Activated naive CD4-positive, alpha-beta T cell treated with anti-CD3 and anti-CD28 coated beads, Interleukin-2, amount 10 ng/mL, durations not matched to agents 7 days and 5 days (primary cell): ENCODE measurements around the gene XRN2.
"Not testable (repeated sequence)": the region's sequence is repeated elsewhere in the genome, so short reads cannot be mapped to it uniquely, and the experiment has no call there.

Experiments used
- CTCF ChIA-PET: fragments of 350-600 bp; sonication (Branson Sonifier 250); formaldehyde crosslinking; loops from one replicate; lab custom pipeline; 2021; ENCODE audit warnings: antibody characterized with exemption; lab: Charles Lee
- DNase-seq: peaks from one replicate; pipeline ENCODE4 v3.0.0-alpha.2; 2020
- H3K27ac Mint-ChIP-seq: one replicate; pipeline ENCODE4 v1.8.0; 2021; ENCODE audit warnings: mild to moderate bottlenecking, moderate library complexity, mixed read lengths
- H3K27me3 Mint-ChIP-seq: one replicate; pipeline ENCODE4 v1.8.0; 2021; ENCODE audit warnings: mild to moderate bottlenecking, mixed read lengths
- H3K36me3 Mint-ChIP-seq: one replicate; pipeline ENCODE4 v1.8.0; 2021; ENCODE audit warnings: mixed read lengths
- H3K4me1 Mint-ChIP-seq: one replicate; pipeline ENCODE4 v1.8.0; 2021; ENCODE audit warnings: mixed read lengths
- H3K4me3 Mint-ChIP-seq: one replicate; pipeline ENCODE4 v1.8.0; 2021; ENCODE audit warnings: mild to moderate bottlenecking, moderate library complexity, mixed read lengths
- H3K9me3 Mint-ChIP-seq: one replicate; pipeline ENCODE4 v1.8.0; 2021; ENCODE audit warnings: mixed read lengths

The XRN2 gene

DNA sequence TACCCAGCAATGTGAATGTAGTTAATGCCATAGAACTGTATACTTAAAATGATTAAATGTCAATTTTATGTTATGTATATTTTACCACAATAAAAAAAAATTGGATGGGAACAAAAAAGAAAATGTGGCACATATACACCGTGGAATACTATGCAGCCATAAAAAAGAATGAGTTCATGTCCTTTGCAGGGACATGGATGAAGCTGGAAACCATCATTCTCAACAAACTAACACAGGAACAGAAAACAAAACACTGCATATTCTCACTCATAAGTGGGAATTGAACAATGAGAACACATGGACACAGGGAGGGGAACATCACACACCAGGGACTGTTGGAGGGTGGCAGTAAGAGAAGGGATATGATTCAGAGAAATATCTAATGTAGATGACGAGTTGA is 116.0 kb downstream of the XRN2 start:
- peaks cover 51% of the 10 kb centered on the region for H3K9me3 Mint-ChIP-seq
- H3K4me3 Mint-ChIP-seq = not testable (repeated sequence)

GRCh38 chr20:21421601-21422236 is 118.6 kb downstream of the XRN2 start:
- H3K4me1 Mint-ChIP-seq = no peaks in the 10 kb centered on the region
- peaks cover 43% of the 10 kb centered on the region for H3K9me3 Mint-ChIP-seq
- CTCF ChIA-PET = no interaction called here
- H3K27me3 Mint-ChIP-seq = peaks cover 31% of the 10 kb centered on the region
- H3K27ac Mint-ChIP-seq = no peak overlapping the region
- H3K4me3 Mint-ChIP-seq = no peak overlapping the region
- no peak for DNase-seq
- peaks cover 10% of the 10 kb centered on the region for H3K36me3 Mint-ChIP-seq

More for the DNA sequence above, 116.0 kb downstream of the XRN2 start:
- H3K27ac Mint-ChIP-seq, DNase-seq, CTCF ChIA-PET: not testable (repeated sequence)
- Mint-ChIP-seq H3K27me3 (peaks cover 45% of the 10 kb centered on the region), H3K36me3 (peaks cover 25% of the 10 kb centered on the region), H3K4me1 (peaks cover 16% of the 10 kb centered on the region)

GRCh38 chr20:21423712-21424111 is 120.6 kb downstream of the XRN2 start:
- Mint-ChIP-seq H3K27me3 (peaks cover 16% of the 10 kb centered on the region), H3K9me3 (peaks cover 29% of the 10 kb centered on the region)
- H3K4me3 Mint-ChIP-seq, CTCF ChIA-PET, DNase-seq, H3K4me1 Mint-ChIP-seq, H3K27ac Mint-ChIP-seq, H3K36me3 Mint-ChIP-seq: not testable (repeated sequence)

GRCh38 chr20:21424846-21425245 is 121.7 kb downstream of the XRN2 start:
- Mint-ChIP-seq H3K4me3 (no peak overlapping the region), H3K36me3 (peaks cover 5% of the 10 kb centered on the region), H3K27me3 (peaks cover 18% of the 10 kb centered on the region), H3K4me1 (no peaks in the 10 kb centered on the region), H3K9me3 (peaks cover 29% of the 10 kb centered on the region), H3K27ac (no peak overlapping the region)
- CTCF ChIA-PET = no interaction called here
- no peak for DNase-seq

GRCh38 chr20:21430020-21430419 is 126.9 kb downstream of the XRN2 start:
- Mint-ChIP-seq H3K36me3 (no peaks in the 10 kb centered on the region), H3K27me3 (peaks cover 18% of the 10 kb centered on the region), H3K4me3 (no peak overlapping the region), H3K4me1 (no peaks in the 10 kb centered on the region), H3K9me3 (peaks cover 7% of the 10 kb centered on the region), H3K27ac (no peak overlapping the region)
- no peak for DNase-seq
- CTCF ChIA-PET = no interaction called here

DNA sequence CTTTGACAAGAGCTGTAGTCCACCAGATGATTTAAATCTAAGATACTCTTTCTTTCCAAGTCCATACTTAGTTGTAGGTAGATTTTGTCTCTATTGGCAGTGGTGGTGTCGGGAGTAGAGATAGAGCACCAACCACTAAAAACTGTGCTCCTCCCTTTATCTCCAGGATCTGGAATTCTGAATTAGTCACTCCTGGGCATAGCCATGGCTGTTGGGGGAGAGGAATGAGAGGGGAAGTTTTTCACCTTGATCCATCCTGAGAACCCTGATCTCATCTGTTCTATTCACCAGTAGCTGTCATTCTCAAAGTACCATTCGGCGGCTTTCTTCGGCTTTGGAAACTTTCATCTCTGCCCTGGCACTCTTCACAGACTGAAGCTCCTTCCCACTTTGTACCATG is 129.8 kb downstream of the XRN2 start:
- no peak overlapping the region for H3K27ac Mint-ChIP-seq
- no peak overlapping the region for H3K4me3 Mint-ChIP-seq
- DNase-seq = no peak
- H3K36me3 Mint-ChIP-seq = no peaks in the 10 kb centered on the region
- H3K4me1 Mint-ChIP-seq = no peaks in the 10 kb centered on the region
- peaks cover 22% of the 10 kb centered on the region for H3K27me3 Mint-ChIP-seq
- CTCF ChIA-PET = interaction anchor here (1.0 kb wide), 1 partner anchor 197 kb away, joined by 4 read pairs; no protein-coding TSS in a partner anchor
- H3K9me3 Mint-ChIP-seq = no peaks in the 10 kb centered on the region

- Mint-ChIP-seq H3K4me3 (no peak overlapping the region), H3K36me3 (no peaks in the 10 kb centered on the region), H3K27me3 (peaks cover 22% of the 10 kb centered on the region), H3K9me3 (no peaks in the 10 kb centered on the region), H3K4me1 (no peaks in the 10 kb centered on the region), H3K27ac (no peak overlapping the region)
- DNase-seq = no peak
- CTCF ChIA-PET = interaction anchor here (1.0 kb wide), 1 partner anchor 197 kb away, joined by 4 read pairs; no protein-coding TSS in a partner anchor
Measured at GRCh38 chr20:21433329-21433890, 130.3 kb downstream of the XRN2 start.

DNA sequence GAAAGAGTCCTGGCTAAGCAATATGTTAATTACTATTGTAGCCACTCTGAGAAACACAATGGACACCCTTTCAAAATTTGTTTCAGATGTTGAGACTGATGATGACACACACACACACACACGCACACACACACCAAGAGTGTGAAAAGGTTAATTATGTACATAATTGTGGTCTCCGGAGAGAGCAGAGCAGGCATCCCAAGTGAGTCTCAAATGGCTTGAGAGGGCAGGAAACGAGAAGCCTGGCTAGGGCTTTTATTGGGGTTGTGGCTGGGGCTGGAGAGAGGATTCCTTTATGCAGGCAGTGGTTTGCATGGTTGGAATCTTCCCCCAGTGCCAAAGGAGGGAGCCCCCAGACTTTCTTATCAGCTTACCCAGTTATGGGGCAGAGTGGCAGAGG is 132.4 kb downstream of the XRN2 start:
- CTCF ChIA-PET = no interaction called here
- no peak overlapping the region for H3K27ac Mint-ChIP-seq
- H3K4me1 Mint-ChIP-seq = no peaks in the 10 kb centered on the region
- peaks cover 27% of the 10 kb centered on the region for H3K27me3 Mint-ChIP-seq
- H3K4me3 Mint-ChIP-seq = no peak overlapping the region
- no peak for DNase-seq
- H3K36me3 Mint-ChIP-seq = no peaks in the 10 kb centered on the region
- no peaks in the 10 kb centered on the region for H3K9me3 Mint-ChIP-seq

GRCh38 chr20:21436205-21436604 is 133.1 kb downstream of the XRN2 start:
- DNase-seq = no peak
- Mint-ChIP-seq H3K36me3 (no peaks in the 10 kb centered on the region), H3K4me3 (no peak overlapping the region), H3K9me3 (no peaks in the 10 kb centered on the region), H3K27me3 (peaks cover 27% of the 10 kb centered on the region), H3K4me1 (no peaks in the 10 kb centered on the region), H3K27ac (no peak overlapping the region)
- CTCF ChIA-PET = interaction anchor here (0.7 kb wide), 1 partner anchor 1021 kb away, joined by 3 read pairs; no protein-coding TSS in a partner anchor

GRCh38 chr20:21437248-21437647 is 134.1 kb downstream of the XRN2 start:
- H3K4me3 Mint-ChIP-seq = no peak overlapping the region
- H3K27me3 Mint-ChIP-seq = peaks cover 34% of the 10 kb centered on the region
- no peaks in the 10 kb centered on the region for H3K4me1 Mint-ChIP-seq
- no peak overlapping the region for H3K27ac Mint-ChIP-seq
- DNase-seq = no peak
- H3K9me3 Mint-ChIP-seq = no peaks in the 10 kb centered on the region
- CTCF ChIA-PET = no interaction called here
- H3K36me3 Mint-ChIP-seq = no peaks in the 10 kb centered on the region

DNA sequence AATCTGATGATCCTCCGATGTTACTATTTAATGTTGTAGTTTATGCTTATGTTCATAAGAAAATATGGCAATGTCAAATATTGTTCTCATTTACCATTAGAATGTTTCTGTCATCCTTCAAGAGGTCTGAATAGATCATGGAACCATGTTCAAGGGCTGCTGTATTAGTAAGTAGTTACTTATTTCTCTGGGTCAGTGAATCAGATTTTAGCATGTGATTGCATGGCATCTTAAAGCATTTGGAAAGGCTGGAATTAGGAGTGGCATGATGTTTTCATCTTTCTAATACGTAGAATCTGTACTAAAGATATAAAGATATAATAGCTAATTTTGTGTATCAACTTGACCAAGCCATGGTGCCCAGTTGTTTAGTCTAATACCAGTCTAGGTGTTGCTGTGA is 134.7 kb downstream of the XRN2 start:
- H3K27ac Mint-ChIP-seq = no peak overlapping the region

More for the DNA sequence above, 134.7 kb downstream of the XRN2 start:
- peaks cover 31% of the 10 kb centered on the region for H3K27me3 Mint-ChIP-seq
- no peaks in the 10 kb centered on the region for H3K9me3 Mint-ChIP-seq
- no peaks in the 10 kb centered on the region for H3K36me3 Mint-ChIP-seq
- no peak overlapping the region for H3K4me3 Mint-ChIP-seq
- no peaks in the 10 kb centered on the region for H3K4me1 Mint-ChIP-seq
- CTCF ChIA-PET = no interaction called here
- DNase-seq = no peak
